CD4-positive, alpha-beta T cell treated with Interleukin-2 at 100 ng/mL for 4 hours (primary cell): ENCODE measurements around the gene TMEM267.
"Not testable (repeated sequence)": the region's sequence is repeated elsewhere in the genome, so short reads cannot be mapped to it uniquely, and the experiment has no call there.

Experiments
- DNase-seq: peaks from one replicate; pipeline ENCODE4 v3.0.0-alpha.2; 2020; ENCODE audit warnings: low spot score

The TMEM267 gene

DNA sequence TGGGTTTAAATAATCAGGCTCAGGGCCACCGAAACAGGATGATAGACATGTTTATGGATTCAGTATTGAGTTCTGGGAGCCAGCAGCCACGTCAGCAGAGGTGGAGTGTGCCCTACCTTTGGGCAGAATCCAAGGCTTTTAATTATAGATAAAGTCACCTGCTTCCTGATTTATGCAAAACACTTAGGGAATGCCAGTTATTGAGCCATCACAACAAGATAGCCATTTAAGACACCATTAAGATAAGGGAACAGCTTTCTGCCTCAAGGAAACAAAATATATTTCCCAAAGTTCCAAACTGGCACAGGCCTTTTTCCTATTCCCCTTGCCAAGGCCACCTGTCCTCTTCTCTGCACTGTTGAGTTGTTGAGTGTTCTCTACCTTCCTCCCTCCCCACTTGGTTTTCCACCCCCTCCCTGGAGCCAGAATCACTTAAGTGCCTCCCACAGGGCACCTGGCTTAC is 73.8 kb downstream of the TMEM267 start:
- no peak for DNase-seq

DNA sequence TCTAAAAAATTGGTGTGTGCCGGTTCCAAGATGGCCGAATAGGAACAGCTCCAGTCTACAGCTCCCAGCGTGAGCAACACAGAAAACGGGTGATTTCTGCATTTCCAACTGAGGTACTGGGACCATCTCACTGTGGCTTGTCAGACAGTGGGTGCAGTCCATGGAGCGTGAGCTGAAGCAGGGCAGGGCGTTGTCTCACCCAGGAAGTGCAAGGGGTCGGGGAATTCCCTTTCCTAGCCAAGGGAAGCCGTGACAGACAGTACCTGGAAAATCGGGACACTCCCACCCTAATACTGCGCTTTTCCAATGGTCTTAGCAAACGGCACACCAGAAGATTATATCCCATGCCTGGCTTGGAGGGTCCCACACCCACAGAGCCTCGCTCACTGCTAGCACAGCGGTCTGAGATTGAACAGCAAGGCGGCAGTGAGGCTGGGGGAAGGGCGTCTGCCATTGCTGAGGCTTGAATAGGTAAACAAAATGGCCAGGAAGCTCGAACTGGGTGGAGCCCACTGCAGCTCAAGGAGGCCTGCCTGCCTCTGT is 81.1 kb downstream of the TMEM267 start:
- DNase-seq: not testable (repeated sequence)

DNA sequence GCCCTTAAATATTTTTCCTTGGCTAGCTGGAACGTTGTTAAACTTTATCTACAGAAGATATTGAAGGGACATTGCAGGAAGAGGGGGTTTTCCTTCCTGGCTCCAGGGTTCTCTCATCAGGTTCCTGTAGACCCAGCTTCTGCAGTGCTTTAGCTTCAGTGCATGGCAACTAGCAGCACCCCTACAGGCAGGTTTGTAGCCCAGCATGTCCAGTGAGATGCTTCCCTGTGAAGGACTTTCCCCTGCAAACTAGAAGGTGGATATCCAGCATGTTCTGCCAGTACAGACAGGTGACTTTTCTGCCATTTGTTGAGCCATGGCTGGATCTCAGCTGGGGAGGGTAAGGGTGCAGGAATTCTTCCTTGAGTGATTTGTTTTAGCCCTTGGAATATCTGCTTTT is 81.8 kb downstream of the TMEM267 start:
- no peak for DNase-seq

DNA sequence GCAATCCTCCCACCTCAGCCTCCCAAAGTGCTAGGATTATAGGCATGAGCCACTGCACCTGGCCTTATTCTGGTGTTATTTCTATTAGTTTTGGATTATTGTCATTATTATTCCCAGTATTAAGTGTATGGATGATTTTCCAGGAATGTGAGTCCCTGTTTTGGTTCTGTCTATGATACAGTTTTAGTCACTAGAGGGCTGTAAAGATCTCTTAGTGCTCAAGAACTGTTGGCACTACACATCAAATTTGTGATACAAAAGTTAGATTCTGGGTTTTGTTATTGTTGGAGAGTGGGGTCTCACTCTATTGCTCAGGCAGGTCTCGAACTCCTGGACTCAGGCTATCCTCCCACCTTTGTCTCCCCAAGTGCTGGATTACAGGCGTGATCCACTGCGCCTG is 83.6 kb downstream of the TMEM267 start:
- DNase-seq: no peak

DNA sequence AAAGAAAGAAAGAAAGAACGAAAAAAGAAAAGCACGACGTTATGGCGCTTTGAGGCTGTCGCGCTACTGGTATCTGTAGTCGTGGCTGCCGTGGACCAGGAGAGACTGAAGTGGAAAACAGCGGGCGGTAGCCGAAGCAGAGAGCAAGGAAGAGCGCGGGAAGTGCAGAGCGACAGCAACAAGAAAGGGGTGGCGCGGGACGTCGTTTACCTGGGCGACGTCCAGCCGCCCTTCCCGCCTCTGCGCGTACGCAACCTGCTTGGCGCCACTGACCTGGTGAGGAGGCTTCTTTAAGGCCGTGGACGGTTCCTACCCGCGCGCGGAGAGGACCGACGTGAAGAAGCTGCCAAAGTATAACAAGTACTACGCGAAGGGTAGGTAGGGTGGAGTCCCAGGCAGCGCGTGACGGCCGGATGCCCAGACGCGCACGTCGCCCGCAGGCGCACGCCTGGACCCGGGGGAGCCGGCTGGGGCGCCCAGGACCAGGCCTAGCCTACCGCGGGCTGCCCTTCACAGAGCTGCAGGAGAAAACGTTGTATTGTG is 86.8 kb downstream of the TMEM267 start:
- peak; percentile 59 for DNase-seq
